Sigmoid colon (tissue), 7 donors: ENCODE results near the gene FHIP1B. TPM values are rescaled to one million over a fixed set of nuclear protein-coding genes. Genes with fewer than 3 reads are reported as not detected.

Experiments
- DNase-seq: peaks from one replicate; pipeline ENCODE4 v3.0.0-alpha.2; 2019
- H3K27ac ChIP-seq, 4 donors: fragments of 200-600 bp; sonication (generic); one replicate each; pipeline ENCODE4 v1.5.1; 2016 to 2019; ENCODE audit warnings: mild to moderate bottlenecking in 1 of 4
- H3K27me3 ChIP-seq, 3 donors: fragments of 200-600 bp; sonication (generic); one replicate each; pipeline ENCODE4 v1.5.1; 2019; ENCODE audit warnings: mild to moderate bottlenecking in 1 of 3
- H3K36me3 ChIP-seq, 4 donors: fragments of 200-600 bp; sonication (generic); one replicate each; pipeline ENCODE4 v1.5.1; 2016 to 2019
- H3K4me1 ChIP-seq, 4 donors: fragments of 200-600 bp; sonication (generic); one replicate each; pipeline ENCODE4 v1.5.1; 2017 to 2019
- H3K4me3 ChIP-seq, 4 donors: fragments of 200-600 bp; sonication (generic); one replicate each; pipeline ENCODE4 v1.5.1; 2017 to 2019; ENCODE audit warnings: mild to moderate bottlenecking in 2 of 4, moderate library complexity in 1 of 4
- H3K9me3 ChIP-seq, 4 donors: fragments of 200-600 bp in 3 of 4; sonication (generic) in 3 of 4; one replicate each; pipeline versions ENCODE4 v1.5.1 to v1.6.1; 2013 to 2019
- EP300 ChIP-seq, 4 donors: sonication (generic); formaldehyde crosslinking; IDR thresholded peaks; one replicate each; pipeline ENCODE4 v1.6.1; 2017; ENCODE audit warnings: antibody characterized with exemption in 4 of 4
- POLR2A ChIP-seq, 2 donors: fragments of 450-650 bp; IDR thresholded peaks; one replicate each; pipeline ENCODE4 v1.6.1; 2016; ENCODE audit warnings: antibody characterized with exemption in 2 of 2, mild to moderate bottlenecking in 2 of 2, moderate library complexity in 2 of 2
- POLR2AphosphoS5 ChIP-seq, 4 donors: sonication (generic); formaldehyde crosslinking; IDR thresholded peaks; one replicate each; pipeline ENCODE4 v1.6.1; 2017; ENCODE audit warnings: antibody characterized with exemption in 4 of 4
- WGBS, 2 donors: extraction: QIAGEN DNeasy Blood & Tissue Kit; methylation state at CpG; one replicate each; pipeline ENCODE4 v1.1.7; 2013; 5-methylcytosine and 5-hydroxymethylcytosine counted together
- intact Hi-C: fragments of 100-400 bp; cut with DNase I; formaldehyde crosslinking; loops from one replicate; pipeline ENCODE4 v1.15.1; 2023
- polyA plus RNA-seq, 3 donors: library from polyadenylated mRNA; stranded (reverse); fragments of 200-250 nt; gene quantifications; one replicate each; pipeline ENCODE4 v1.2.3, GENCODE V29; 2013
- total RNA-seq, 4 donors: library from RNA; depleted of rRNA; stranded (reverse); fragments of >200 nt; gene quantifications; one replicate each; pipeline ENCODE4 v1.1.0, GENCODE V29; 2016
- TF ChIP-seq, protein P1 (sequence below), 4 experiments: fragments of 450-650 bp in 3 of 4; fragments of 200-600 bp in 1 of 4; IDR thresholded peaks; one replicate each; pipeline ENCODE4 v1.5.1; 2016 to 2019; ENCODE audit warnings: antibody characterized with exemption in 4 of 4, mild to moderate bottlenecking in 3 of 4, moderate library complexity in 2 of 4
- donor health status: healthy with polysubstance abuse.
- donor health status: Bipolar disorder and iron deficiency.
- donor health status: healthy.

The FHIP1B gene
- total and polyA plus RNA-seq, 7 donors: 21.6 to 89.0 (median 49.2) TPM

DNA sequence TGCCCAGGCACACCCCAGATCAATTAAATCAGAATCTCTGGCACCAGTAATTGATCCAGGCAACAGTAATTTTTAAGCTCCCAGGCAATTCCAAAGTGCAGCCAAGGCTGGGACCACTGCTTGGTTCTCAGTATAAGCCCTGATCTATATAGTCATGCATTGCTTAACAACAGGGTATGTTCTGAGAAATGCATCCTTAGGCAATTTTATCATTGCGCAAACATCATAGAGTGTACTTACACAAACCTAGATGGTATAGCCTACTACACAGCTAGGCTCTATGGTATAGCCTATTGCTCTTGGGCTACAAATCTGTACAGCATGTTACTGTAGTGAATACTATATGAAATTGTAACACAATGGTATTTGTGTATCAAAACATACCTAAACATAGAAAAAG, 29.7 kb downstream of the FHIP1B start:
- H3K27ac ChIP-seq: no peak overlapping the region
- peaks cover 0 to 15% (median 5%) of the 10 kb centered on the region in 4 donors for H3K4me1 ChIP-seq
- intact Hi-C loops: no loop called here
- no peak overlapping the region for H3K4me3 ChIP-seq
- peaks cover 0 to 20% (median 0%) of the 10 kb centered on the region in 4 donors for H3K36me3 ChIP-seq
- no peaks in the 10 kb centered on the region for H3K27me3 ChIP-seq
- TF ChIP-seq, protein P1, sequence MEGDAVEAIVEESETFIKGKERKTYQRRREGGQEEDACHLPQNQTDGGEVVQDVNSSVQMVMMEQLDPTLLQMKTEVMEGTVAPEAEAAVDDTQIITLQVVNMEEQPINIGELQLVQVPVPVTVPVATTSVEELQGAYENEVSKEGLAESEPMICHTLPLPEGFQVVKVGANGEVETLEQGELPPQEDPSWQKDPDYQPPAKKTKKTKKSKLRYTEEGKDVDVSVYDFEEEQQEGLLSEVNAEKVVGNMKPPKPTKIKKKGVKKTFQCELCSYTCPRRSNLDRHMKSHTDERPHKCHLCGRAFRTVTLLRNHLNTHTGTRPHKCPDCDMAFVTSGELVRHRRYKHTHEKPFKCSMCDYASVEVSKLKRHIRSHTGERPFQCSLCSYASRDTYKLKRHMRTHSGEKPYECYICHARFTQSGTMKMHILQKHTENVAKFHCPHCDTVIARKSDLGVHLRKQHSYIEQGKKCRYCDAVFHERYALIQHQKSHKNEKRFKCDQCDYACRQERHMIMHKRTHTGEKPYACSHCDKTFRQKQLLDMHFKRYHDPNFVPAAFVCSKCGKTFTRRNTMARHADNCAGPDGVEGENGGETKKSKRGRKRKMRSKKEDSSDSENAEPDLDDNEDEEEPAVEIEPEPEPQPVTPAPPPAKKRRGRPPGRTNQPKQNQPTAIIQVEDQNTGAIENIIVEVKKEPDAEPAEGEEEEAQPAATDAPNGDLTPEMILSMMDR (IDR thresholded peaks at IDR 0.05): no peak
- TF ChIP-seq POLR2AphosphoS5 (IDR thresholded peaks at IDR 0.05) (no peak), POLR2A (IDR thresholded peaks at IDR 0.05) (no peak), EP300 (IDR thresholded peaks at IDR 0.05) (no peak)
- 92 to 96% methylated on average over 1 of the region's 1 CpG for WGBS, 2 donors
- H3K9me3 ChIP-seq: no peaks in the 10 kb centered on the region
- DNase-seq: no peak

DNA sequence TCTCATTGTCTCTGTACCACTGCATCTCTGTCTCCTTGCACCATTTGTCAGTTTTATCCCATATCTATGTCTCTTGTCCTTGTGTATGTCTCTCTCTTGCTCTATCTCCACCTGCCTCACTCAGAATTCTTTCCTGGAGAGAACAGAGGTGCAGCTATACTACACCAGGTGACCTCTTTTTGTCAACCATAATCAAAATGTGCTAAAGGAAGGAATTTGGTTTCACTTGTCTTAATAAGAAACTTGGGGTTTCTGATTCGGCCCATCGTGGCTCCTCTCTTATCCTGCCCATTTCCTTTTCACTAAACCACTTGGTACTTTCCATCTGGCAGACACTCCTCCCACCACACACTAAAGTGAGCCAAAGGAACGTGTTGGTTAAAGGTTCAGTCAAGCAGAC, 31.1 kb downstream of the FHIP1B start:
- Histone ChIP-seq H3K4me1 (peaks cover 0 to 15% (median 5%) of the 10 kb centered on the region in 4 donors), H3K36me3 (peaks cover 0 to 10% (median 0%) of the 10 kb centered on the region in 4 donors), H3K4me3 (no peak overlapping the region), H3K27me3 (no peaks in the 10 kb centered on the region), H3K27ac (no peak overlapping the region), H3K9me3 (no peaks in the 10 kb centered on the region)
- intact Hi-C loops: no loop called here
- no peak for DNase-seq
- TF ChIP-seq, protein P1 (IDR thresholded peaks at IDR 0.05): no peak
- TF ChIP-seq EP300 (IDR thresholded peaks at IDR 0.05) (no peak), POLR2AphosphoS5 (IDR thresholded peaks at IDR 0.05) (no peak), POLR2A (IDR thresholded peaks at IDR 0.05) (no peak)
- 45 to 77% methylated on average over 3 of the region's 3 CpGs for WGBS, 2 donors

DNA sequence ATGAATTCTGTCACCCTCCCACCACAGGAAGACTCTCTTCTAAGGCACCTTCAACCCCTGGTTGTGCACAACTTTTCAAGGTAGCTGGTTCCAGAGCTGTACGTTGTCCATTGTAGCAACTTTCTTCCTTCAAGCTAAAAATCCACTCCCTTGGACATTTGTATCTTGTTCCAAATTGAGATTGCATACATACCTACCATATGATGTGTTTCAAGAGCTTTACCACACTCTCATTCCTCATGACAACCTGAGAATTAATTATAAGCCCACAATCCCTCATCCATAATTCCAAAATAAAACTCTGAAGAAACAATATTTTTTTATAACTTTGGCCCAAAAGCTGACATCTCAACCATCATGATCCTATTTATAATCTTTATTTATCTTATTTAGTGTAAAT, 32.4 kb downstream of the FHIP1B start:
- no peaks in the 10 kb centered on the region for H3K27me3 ChIP-seq
- no peak overlapping the region for H3K27ac ChIP-seq
- WGBS, 2 donors: 86 to 96% methylated on average over 1 of the region's 1 CpG
- intact Hi-C loops: no loop called here
- no peak for DNase-seq
- no peaks in the 10 kb centered on the region for H3K9me3 ChIP-seq
- peaks cover 0 to 7% (median 0%) of the 10 kb centered on the region in 4 donors for H3K36me3 ChIP-seq
- no peak overlapping the region for H3K4me3 ChIP-seq
- H3K4me1 ChIP-seq: peaks cover 0 to 14% (median 5%) of the 10 kb centered on the region in 4 donors
- TF ChIP-seq, protein P1 (IDR thresholded peaks at IDR 0.05): no peak
- TF ChIP-seq POLR2AphosphoS5 (IDR thresholded peaks at IDR 0.05): no peak
- TF ChIP-seq EP300 (IDR thresholded peaks at IDR 0.05): no peak
- no peak for TF ChIP-seq POLR2A (IDR thresholded peaks at IDR 0.05)

DNA sequence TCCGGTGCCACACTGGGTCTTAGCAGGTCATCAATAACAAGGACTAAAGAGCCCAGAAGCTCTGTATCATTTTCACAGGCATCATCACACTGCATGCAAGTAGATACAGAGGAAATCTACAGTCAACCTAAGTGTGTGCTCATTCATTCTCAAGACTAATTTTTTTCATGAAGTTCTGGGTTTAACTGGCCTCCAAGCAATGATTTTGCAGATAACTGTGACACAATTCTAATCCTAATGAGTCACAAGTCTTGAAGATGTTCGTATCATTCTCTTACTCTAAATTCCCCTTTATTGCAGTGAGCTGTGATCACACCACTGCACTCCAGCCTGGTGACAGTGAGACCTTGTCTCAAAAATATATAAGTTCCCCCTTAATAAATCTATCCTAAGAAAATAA, 33.0 kb downstream of the FHIP1B start:
- peaks cover 0 to 9% (median 3%) of the 10 kb centered on the region in 4 donors for H3K4me1 ChIP-seq
- H3K4me3 ChIP-seq: no peak overlapping the region
- no peak for DNase-seq
- H3K9me3 ChIP-seq: no peaks in the 10 kb centered on the region
- WGBS, 2 donors: 79 to 82% methylated on average over 2 of the region's 2 CpGs
- no peak overlapping the region for H3K27ac ChIP-seq
- H3K27me3 ChIP-seq: no peaks in the 10 kb centered on the region
- H3K36me3 ChIP-seq: peaks cover 0 to 7% (median 0%) of the 10 kb centered on the region in 4 donors
- intact Hi-C loops: no loop called here
- TF ChIP-seq, protein P1 (IDR thresholded peaks at IDR 0.05): no peak
- TF ChIP-seq EP300 (IDR thresholded peaks at IDR 0.05) (no peak), POLR2A (IDR thresholded peaks at IDR 0.05) (no peak), POLR2AphosphoS5 (IDR thresholded peaks at IDR 0.05) (no peak)

DNA sequence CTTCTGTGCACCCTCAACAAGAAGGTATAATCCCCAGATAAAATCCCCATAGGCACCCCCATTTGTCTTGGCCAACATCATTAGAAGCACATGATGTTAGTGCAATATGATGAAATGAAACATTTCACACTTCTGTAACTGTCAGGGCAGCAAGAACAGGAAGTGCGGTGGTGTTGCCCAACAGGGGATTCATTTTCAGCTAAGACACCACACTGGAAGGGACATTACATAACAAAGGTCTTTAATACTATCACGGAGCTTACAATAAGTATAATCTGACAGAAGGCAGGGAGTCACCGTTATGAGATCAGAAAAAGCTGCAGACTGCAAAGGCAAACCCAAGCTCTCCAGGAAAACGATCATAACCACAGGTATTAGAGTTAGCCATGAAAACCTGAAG, 33.5 kb downstream of the FHIP1B start:
- 84 to 89% methylated on average over 4 of the region's 4 CpGs for WGBS, 2 donors
- no peak overlapping the region for H3K4me3 ChIP-seq
- intact Hi-C loops: no loop called here
- H3K4me1 ChIP-seq: peaks cover 0 to 4% (median under 1%) of the 10 kb centered on the region in 4 donors
- H3K27ac ChIP-seq: no peak overlapping the region
- TF ChIP-seq POLR2AphosphoS5 (IDR thresholded peaks at IDR 0.05): peak in 1 of 4 donors; percentile 40
- TF ChIP-seq, protein P1 (IDR thresholded peaks at IDR 0.05): no peak
- peaks cover 0 to 7% (median 0%) of the 10 kb centered on the region in 4 donors for H3K36me3 ChIP-seq
- no peak for DNase-seq
- no peaks in the 10 kb centered on the region for H3K9me3 ChIP-seq
- no peaks in the 10 kb centered on the region for H3K27me3 ChIP-seq
